ENCODE results near the gene JAK1. TPM values are rescaled to one million over a fixed set of nuclear protein-coding genes. Genes with fewer than 3 reads are reported as not detected.
A peak's percentile ranks its signal among the peaks of the same experiment; 100 is the strongest.
"Not testable (repeated sequence)": the region's sequence is repeated elsewhere in the genome, so short reads cannot be mapped to it uniquely, and the experiment has no call there.

The JAK1 gene
- total RNA-seq, 1 experiment from 2014 or later: 73.5 TPM

GRCh38 chr1:64950284-64950809, 16.0 kb downstream of the JAK1 start:
- no peak for DNase-seq (ENCODE audit: extremely low read depth, low read depth)

DNA sequence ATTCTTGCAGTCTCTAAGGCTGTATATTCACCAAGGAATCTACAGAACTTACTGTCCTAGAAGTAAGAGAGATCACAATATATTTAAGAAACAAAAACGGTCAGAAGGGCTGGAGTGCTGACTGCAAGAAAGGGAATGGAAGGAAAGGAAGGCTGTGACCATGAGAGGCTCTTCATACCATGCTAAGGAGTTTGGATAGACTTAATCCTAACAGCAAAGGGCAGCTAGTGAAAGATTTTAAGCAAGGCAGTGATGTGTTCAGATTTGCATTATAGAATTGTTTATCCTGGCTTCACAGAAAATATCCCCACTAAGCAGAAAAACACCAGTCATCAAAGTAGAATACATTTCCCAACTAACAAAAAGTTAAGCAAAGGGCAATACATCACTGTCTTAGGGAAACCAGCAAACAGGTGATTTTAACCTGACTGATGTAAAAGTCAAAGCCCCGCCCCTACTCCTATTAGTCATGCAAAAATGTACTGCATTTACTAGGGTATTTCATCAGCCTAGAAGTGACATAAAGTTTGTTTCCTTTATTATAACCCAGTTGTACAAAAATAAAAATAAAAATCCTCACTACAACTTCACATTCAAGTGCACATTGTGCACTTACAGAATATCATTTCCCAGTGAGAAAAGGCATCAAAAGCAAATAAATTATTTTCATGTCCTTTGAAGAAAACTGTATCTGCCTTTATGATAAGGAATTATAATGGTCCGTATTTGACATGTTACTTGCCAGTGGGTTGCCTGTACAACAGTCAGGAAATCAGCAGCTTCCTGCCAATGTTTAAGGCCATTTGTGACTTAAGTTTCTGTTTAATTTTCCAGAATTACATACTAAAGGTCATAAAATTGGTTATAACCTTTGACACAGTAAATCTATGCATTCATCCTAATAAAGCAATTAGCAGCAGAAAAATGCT, 17.2 kb downstream of the JAK1 start:
- DNase-seq (ENCODE audit: extremely low read depth, low read depth): peak; percentile 64

DNA sequence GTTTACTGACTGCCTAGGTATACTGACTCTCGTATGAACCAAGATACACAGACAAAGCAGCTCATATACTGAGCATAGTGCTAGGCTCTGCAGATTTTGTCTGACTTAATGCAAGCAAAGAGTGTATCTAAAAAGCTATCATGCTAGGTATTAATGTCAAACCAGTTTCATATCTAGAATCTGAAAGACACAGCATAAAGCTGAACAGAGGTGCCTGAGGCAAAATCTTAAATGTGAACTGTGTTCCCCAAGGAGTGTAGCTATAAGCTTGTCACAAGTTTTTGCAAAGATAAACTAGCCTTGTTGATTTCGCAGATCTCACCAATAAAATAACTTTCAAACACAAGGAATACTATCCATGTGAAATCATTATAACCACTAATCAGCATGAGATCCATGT, 18.1 kb downstream of the JAK1 start:
- no peak for DNase-seq (ENCODE audit: extremely low read depth, low read depth)

- DNase-seq (ENCODE audit: extremely low read depth, low read depth): no peak
Measured at GRCh38 chr1:64946916-64947315, 19.4 kb downstream of the JAK1 start.

- DNase-seq (ENCODE audit: extremely low read depth, low read depth): no peak
Measured at GRCh38 chr1:64944913-64945312, 21.4 kb downstream of the JAK1 start.

- DNase-seq (ENCODE audit: extremely low read depth, low read depth): no peak
Measured at GRCh38 chr1:64942675-64943074, 23.7 kb downstream of the JAK1 start.

GRCh38 chr1:64942118-64942517, 24.2 kb downstream of the JAK1 start:
- DNase-seq (ENCODE audit: extremely low read depth, low read depth): no peak

DNA sequence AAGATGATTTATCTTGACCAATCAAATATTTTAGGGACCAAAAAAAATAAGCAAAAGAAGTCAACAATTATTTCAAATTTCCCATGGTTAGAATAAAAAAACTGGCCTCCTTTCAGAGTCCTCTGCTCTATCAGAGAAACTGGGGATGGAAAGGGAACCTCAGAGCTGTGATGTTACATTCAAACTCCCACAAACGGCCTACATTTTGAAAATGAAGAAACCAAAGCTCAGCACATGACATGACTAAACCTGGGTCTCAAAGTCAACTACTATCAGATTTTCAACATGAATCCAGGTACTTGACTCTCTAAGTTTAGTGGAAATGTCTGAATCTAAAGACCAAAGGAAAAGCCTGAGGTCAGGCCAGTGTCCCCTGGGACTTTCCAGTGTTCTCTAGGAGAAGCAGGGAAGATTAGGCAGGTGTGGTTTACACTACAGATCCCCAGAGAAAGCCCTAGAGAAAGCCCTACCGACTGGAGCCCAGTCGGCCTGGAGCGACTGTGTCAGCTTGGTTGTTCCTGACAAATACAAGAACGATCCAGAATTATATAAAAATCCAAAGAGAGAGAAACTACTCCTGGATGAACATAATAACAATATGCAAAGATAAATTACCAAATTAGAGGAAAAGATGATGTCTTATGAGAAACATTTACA, 24.8 kb downstream of the JAK1 start:
- no peak for DNase-seq (ENCODE audit: extremely low read depth, low read depth)

DNA sequence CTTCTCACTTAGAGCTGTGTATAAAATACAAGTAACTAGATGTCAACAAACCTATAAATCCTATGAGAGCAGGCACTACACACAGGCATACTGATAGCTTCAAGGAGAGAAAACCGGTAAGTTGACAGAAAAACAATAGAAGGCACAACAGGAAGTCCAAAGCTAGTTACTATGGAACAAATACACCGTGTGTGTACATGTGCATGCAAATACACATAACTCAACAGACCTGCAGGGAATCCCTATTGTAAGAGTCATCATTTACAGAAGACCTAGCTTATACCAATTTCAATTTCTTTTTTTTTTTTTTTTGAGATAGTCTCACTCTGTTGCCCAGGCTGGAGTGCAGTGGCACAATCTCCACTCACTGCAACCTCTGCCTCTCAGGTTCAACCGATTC, 26.3 kb downstream of the JAK1 start:
- no peak for DNase-seq (ENCODE audit: extremely low read depth, low read depth)

GRCh38 chr1:64938991-64939390, 27.4 kb downstream of the JAK1 start:
- DNase-seq (ENCODE audit: extremely low read depth, low read depth): no peak

DNA sequence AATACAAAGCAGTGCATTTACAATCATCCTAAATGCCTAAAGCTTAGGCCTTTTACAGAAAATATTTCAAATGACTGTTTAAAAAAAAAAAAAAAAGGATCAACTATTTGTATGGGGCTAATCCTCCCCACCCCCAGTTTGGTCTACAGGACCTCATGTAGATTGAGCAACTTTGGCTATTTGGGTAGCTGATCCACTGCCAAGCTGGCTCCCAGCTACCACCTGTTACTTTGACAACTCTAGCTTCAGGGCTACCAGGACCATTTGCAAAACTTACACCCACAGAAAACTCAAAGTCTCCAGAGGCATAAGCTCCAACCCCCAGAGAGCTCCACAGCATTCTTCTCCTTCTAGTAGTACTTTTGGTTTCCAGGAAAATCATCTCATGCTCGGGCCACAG, 29.4 kb downstream of the JAK1 start:
- no peak for DNase-seq (ENCODE audit: extremely low read depth, low read depth)

GRCh38 chr1:64935551-64936155, 30.7 kb downstream of the JAK1 start:
- DNase-seq (ENCODE audit: extremely low read depth, low read depth): no peak

GRCh38 chr1:64934878-64935275, 31.5 kb downstream of the JAK1 start:
- no peak for DNase-seq (ENCODE audit: extremely low read depth, low read depth)

DNA sequence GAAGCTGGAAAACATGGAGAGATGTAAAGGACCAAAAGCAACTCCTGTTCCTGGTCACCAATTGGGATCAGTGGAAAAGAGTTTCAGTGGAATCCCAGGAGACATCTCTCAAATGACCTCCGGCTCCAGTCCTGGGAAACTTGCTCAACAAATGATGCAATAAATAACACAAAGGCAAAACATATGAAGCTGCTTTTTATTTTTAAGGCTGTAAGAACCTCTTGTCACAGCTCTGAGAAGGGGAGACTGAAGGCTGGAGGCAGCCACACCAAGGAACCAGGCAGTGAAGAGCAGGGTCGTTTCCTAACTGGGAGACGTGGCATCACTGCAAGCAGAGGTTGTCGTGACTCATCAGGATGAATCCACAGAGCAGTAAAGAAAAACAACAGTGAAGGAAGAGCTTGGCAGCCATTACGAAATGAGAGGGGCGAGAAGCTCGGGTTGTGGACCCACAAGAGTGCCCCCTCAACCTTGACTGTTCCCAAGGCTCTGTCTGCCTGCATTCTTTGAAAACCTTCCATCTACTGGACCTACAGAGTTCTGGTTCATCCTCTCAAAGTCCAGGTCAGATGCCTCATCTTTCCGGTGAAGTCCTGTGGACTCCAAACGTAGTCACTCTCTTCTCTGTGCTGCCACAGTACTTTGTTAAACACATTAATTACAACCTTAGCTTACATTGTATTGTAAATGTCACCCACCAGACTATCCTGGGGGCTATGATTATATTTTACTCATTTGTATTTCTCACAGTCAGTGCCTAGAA, 32.1 kb downstream of the JAK1 start:
- peak; percentile 60 for DNase-seq (ENCODE audit: extremely low read depth, low read depth)

- DNase-seq (ENCODE audit: extremely low read depth, low read depth): peak; percentile 64
Measured at GRCh38 chr1:64933296-64934070, 32.9 kb downstream of the JAK1 start.

DNA sequence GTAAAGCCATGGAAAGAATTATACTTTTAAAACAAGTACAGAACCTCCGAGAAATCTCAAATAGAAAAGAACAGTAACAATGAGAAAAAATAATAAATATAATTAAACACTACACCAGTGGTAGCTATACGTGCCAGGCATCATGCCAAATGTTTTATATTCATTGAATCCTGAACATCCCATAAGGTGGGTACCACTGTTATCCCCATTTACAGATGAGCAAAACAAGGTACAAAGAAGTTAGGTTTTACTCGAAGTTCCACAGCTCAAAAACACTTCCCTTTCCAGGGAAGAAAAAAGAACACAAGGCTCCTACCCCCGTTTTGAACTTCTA, 33.4 kb downstream of the JAK1 start:
- DNase-seq (ENCODE audit: extremely low read depth, low read depth): no peak

- not testable (repeated sequence) for DNase-seq (ENCODE audit: extremely low read depth, low read depth)
Measured at GRCh38 chr1:64930640-64931039, 35.7 kb downstream of the JAK1 start.

DNA sequence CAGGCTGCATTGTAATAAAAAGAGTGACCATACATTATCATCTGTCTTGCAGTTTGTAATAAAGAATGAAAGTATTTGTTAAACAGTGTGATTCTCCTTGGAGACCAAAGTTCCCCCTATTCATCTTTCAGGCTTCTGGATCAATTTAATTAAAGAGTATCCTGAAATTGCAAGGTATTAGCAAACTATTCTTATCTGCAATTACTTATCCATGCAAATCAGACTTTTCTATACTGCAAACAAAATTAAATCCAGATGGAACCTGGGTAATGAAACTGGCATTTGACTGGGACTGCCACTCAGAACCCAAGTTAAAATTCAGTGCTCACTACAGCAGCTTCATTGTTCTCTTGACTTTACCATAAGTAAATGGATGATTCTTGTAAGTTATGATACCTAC, 37.1 kb downstream of the JAK1 start:
- DNase-seq (ENCODE audit: extremely low read depth, low read depth): no peak

- no peak for DNase-seq (ENCODE audit: extremely low read depth, low read depth)
Measured at GRCh38 chr1:64928325-64928724, 38.0 kb downstream of the JAK1 start.

DNA sequence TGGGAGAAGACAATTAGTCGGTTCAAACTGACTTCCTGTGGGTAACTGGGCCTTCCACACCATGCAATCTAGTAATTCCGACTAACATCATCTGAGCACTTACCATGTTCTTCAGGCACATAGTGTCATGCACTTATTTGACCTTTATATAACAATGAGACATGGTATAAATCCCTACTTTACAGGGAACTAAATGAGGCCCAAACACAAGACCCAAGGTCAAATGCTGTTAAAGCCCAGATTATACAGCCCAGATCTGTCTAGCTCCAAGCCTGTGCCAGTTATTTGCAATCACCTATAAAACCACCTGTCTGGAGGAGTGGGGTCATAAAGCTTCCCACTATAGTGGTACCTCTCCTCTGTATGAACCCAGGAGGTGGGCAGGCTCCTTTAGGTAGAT, 40.8 kb downstream of the JAK1 start:
- DNase-seq (ENCODE audit: extremely low read depth, low read depth): no peak
